Right atrium auricular region (tissue), 2 donors: Measurements from ENCODE around the gene FOXD4. TPM values are rescaled to one million over a fixed set of nuclear protein-coding genes. Genes with fewer than 3 reads are reported as not detected.
"Not testable (repeated sequence)": the region's sequence is repeated elsewhere in the genome, so short reads cannot be mapped to it uniquely, and the experiment has no call there.

Experiments used
- DNase-seq: peaks from one replicate; pipeline ENCODE4 v3.0.0-alpha.2; 2019; ENCODE audit warnings: low spot score
- H3K27ac ChIP-seq, 2 donors: fragments of 200-600 bp; sonication (generic); 1 replicate in 1 of 2; 2 replicates in 1 of 2; pipeline ENCODE4 v1.5.1; 2016 to 2019
- H3K27me3 ChIP-seq, 2 donors: fragments of 200-600 bp; sonication (generic); one replicate each; pipeline versions ENCODE4 v1.5.1 to v1.6.0; 2017 to 2019
- H3K36me3 ChIP-seq: fragments of 200-600 bp; sonication (generic); one replicate; pipeline ENCODE4 v1.5.1; 2016
- H3K4me1 ChIP-seq, 2 donors: fragments of 200-600 bp; sonication (generic); one replicate each; pipeline versions ENCODE4 v1.5.1 to v1.6.0; 2017 to 2019
- H3K4me3 ChIP-seq, 2 donors: fragments of 200-600 bp; sonication (generic); 1 replicate in 1 of 2; 2 replicates in 1 of 2; pipeline ENCODE4 v1.5.1; 2017 to 2019; ENCODE audit warnings: mild to moderate bottlenecking in 1 of 2, moderate library complexity in 1 of 2
- H3K9me3 ChIP-seq, 2 donors: fragments of 200-600 bp; sonication (generic); one replicate each; pipeline ENCODE4 v1.5.1; 2019
- total RNA-seq, 2 donors: library from RNA; depleted of rRNA; stranded (reverse); fragments of >200 nt; gene quantifications; one replicate each; pipeline ENCODE4 v1.1.0, GENCODE V29; 2016

Gene FOXD4
- total RNA-seq = not detected

- not testable (repeated sequence) for H3K9me3 ChIP-seq, DNase-seq
These were observed at the start of gene FOXD4 for GRCh38 chr9:117995-118467. Gene FOXD4 (minus strand): TSS chr9:118417. CDS start chr9:118119, 298 bp downstream.

DNA sequence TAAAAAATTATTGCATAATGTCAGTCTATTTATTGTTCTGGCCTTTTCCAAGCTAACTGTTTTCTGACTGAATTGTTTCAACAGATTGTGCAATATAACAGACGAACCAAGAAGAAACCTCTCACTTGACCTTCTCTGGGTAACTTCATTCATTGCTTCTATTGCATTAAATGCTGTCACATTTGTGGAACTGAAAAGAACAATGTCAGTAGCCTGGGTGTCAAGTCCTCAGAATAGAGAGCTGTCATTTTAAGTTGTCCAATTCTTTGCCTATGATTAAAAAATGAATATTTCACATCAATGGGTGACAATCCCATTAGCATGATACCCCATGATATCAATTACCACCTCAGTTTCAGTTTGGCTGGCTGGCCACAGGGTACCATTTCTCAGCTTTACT lies 41.7 kb upstream of the FOXD4 start:
- not testable (repeated sequence) for H3K27ac ChIP-seq, H3K9me3 ChIP-seq, H3K36me3 ChIP-seq, H3K4me3 ChIP-seq, DNase-seq, H3K27me3 ChIP-seq, H3K4me1 ChIP-seq

More at GRCh38 chr9:117995-118467, at the start of gene FOXD4:
- H3K36me3 ChIP-seq, H3K27ac ChIP-seq, H3K4me3 ChIP-seq: not testable (repeated sequence)
- peaks cover 0 to 19% of the 10 kb centered on the region in 2 donors for H3K4me1 ChIP-seq
- peaks cover 16 to 25% of the 10 kb centered on the region in 2 donors for H3K27me3 ChIP-seq

- not testable (repeated sequence) for H3K4me1 ChIP-seq, H3K9me3 ChIP-seq, H3K27me3 ChIP-seq, H3K36me3 ChIP-seq, H3K27ac ChIP-seq, DNase-seq, H3K4me3 ChIP-seq
These were observed 33.0 kb upstream of the FOXD4 start for GRCh38 chr9:151173-151572.

- not testable (repeated sequence) for DNase-seq, H3K9me3 ChIP-seq, H3K27me3 ChIP-seq, H3K4me3 ChIP-seq, H3K4me1 ChIP-seq, H3K27ac ChIP-seq, H3K36me3 ChIP-seq
These were observed 21.7 kb upstream of the FOXD4 start for GRCh38 chr9:139880-140279.

GRCh38 chr9:117144-117994 lies 848 bp downstream of the FOXD4 start:
- not testable (repeated sequence) for H3K9me3 ChIP-seq, H3K4me3 ChIP-seq, H3K27ac ChIP-seq, H3K36me3 ChIP-seq, DNase-seq
- H3K27me3 ChIP-seq = peaks cover 16 to 27% of the 10 kb centered on the region in 2 donors
- H3K4me1 ChIP-seq = peaks cover 0 to 19% of the 10 kb centered on the region in 2 donors

DNA sequence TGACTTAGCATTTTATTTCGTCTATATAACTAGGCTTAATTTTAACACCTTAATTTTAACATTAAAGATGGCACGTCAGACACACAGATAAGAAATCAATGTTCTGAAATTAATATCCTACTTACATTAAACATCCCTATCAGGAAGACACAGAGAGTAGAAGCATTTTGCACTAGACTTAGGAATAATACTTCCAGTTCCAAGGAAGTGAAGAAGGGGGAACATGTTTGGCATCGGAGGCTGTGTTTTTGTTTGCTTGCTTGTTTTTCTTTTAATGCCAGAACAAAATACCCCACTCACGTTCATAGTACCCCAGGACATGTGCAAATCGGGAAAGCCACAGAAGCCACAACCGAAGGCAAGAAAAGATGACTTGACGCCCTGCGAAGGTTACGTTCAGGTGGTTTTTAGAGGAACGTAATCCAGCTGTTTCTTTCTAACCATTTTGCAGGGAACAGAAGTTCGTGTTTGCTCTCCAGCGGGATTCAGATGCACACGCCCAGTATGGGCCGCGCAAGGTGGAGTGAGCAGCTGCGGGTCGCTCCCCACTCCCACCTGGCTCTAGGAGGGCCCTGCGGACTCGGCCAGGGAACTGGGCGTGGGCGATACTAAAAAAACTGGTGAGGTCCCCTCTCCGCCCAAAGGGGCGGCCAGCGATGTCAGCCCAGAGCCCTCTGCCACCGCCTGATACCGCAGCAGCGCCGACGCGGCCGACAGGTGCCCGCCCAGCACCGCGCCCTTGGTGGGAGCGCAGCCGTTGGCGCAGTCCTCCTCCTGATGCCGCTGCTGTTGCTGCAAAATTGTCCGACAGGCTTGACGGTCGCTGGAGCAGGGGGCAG lies 1.8 kb downstream of the FOXD4 start:
- not testable (repeated sequence) for H3K9me3 ChIP-seq, H3K27ac ChIP-seq, DNase-seq, H3K4me3 ChIP-seq, H3K36me3 ChIP-seq
- H3K4me1 ChIP-seq = peaks cover 0 to 19% of the 10 kb centered on the region in 2 donors
- peaks cover 16 to 29% of the 10 kb centered on the region in 2 donors for H3K27me3 ChIP-seq

DNA sequence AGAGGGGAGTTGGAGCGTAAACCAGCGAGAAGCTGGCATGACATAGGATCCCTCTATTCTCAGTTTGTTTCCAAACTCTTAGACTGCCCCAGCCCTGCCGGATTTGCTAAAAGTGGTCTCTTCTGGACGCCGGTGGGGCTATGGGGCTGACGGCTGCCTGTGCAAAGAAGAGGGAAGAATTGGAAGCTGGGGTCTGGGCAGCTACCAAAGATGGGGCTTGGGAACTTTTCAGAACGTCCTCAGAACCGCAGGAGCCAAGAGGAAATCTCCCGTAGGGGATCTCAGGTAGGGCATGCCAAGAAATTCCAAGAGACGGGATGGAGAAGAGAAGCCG lies 3.1 kb downstream of the FOXD4 start:
- Histone ChIP-seq H3K4me1 (peaks cover 0 to 19% of the 10 kb centered on the region in 2 donors), H3K4me3 (peak overlapping the region in 1 of 2 donors; percentile 54), H3K27me3 (peaks cover 16 to 29% of the 10 kb centered on the region in 2 donors)
- not testable (repeated sequence) for H3K9me3 ChIP-seq, H3K36me3 ChIP-seq, DNase-seq, H3K27ac ChIP-seq

DNA sequence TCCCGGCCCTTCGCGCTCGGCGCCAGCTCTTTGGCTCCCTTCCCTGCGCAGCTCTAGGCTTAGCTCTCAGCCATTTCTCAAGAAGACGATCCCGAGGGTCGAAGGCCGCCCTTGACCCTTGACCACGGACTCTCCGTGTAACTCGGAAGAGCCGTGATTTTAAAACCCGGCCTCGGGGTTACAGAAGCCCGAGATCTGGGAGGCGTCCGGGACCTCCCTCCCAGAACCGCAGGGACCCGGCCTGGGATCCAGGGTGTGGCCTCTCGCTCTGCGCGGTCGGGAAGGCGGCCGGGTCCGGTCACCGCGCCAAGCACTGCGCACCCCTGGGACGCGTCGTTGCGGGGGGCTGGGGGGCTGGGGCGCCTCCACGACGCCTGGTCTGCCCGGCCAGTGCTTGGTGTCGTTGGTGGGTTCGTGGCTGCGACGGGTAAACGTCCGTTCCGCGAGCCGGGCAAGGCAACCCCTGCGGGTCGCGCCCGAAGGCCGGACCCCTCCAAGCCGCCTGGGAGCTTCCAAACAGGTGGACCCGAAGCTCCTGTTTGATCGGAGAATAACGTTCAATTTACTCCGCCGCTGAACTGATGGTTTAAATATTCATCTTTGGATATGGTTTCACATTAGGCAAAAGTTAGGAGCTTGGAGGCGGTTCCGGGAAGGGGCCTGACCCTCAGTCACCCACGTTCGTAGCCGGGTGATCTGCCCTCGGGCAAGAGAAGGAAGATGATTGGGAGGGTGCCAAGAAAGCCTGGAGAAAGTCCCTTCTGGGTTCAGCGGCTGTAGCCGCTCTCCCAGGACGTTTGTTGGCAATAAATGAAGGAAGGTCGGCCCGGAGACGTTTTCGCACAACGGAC lies 3.7 kb downstream of the FOXD4 start:
- not testable (repeated sequence) for H3K36me3 ChIP-seq, DNase-seq, H3K9me3 ChIP-seq
- peaks cover 0 to 19% of the 10 kb centered on the region in 2 donors for H3K4me1 ChIP-seq
- peak overlapping the region in 1 of 2 donors; percentile 54 for H3K4me3 ChIP-seq
- H3K27ac ChIP-seq = peak overlapping the region in 1 of 2 donors; percentile 3
- H3K27me3 ChIP-seq = peaks cover 16 to 29% of the 10 kb centered on the region in 2 donors

GRCh38 chr9:113468-114266 lies 4.5 kb downstream of the FOXD4 start:
- not testable (repeated sequence) for DNase-seq, H3K36me3 ChIP-seq, H3K9me3 ChIP-seq
- H3K4me3 ChIP-seq = peak overlapping the region; percentile 21 to 54
- H3K27me3 ChIP-seq = peaks cover 19 to 29% of the 10 kb centered on the region in 2 donors
- peak overlapping the region in 1 of 2 donors; percentile 3 for H3K27ac ChIP-seq
- H3K4me1 ChIP-seq = peaks cover 0 to 19% of the 10 kb centered on the region in 2 donors

DNA sequence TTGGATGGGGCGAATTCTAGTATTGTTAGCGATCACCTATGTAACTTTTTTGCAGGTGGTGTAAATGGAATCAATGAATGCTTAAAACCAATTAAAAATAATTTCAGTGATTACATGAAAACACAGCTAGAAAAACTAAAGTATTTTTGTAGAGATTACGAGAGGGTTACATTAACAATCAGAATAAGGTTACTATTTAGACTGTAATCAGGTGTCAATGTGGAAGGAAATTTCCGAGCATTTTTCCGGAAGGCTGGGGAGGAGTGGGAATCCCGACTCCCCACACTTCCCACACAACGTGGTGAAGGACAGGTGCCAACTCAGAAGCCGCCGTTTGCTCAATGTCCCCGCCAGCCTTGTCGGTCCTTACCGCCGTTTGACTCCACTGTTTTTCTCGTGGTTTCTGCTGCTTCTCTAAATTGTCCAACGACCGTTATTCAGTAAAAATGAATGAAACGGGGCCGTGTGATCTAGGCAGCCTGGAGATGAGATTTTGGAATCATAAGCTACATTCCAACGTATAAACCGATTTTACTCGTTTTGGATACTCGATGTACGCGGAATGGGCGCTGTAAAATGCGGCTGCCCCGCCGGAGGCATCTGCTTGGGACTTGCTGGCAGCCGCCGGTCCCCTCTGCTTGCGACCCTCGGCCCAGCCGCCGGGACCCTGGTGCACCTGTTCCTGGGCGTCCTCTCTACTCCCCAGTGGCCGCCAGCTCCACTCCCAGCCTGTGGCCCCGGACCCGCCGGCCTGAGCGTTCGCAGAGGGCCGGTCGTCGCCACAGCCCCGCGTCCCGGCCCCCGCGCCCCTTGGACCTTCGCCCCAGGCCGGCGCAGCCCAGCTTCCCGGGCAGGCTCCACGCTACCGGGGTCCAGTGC lies 5.4 kb downstream of the FOXD4 start:
- H3K4me3 ChIP-seq = peak overlapping the region in 1 of 2 donors; percentile 54
- peaks cover 19 to 29% of the 10 kb centered on the region in 2 donors for H3K27me3 ChIP-seq

DNA sequence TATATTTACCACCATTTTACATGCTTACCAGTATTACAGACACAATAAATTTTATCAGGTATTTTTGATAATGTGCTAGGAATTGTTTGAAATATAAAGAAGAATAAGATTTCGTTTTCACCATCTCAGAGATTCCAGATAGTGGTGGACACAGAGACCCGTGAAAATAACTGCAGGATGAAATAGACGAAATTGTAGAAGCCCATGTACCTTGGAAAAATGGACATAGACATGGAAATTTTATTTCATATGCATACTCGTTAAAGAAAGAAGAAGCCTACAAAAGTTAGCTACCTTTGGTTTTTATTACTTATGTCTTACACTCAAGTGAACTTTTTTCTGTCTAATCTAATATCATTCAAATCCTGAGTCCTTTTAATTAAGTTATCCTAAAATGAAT lies 7.5 kb downstream of the FOXD4 start:
- H3K4me3 ChIP-seq, H3K36me3 ChIP-seq, H3K27ac ChIP-seq, DNase-seq, H3K9me3 ChIP-seq: not testable (repeated sequence)
- H3K4me1 ChIP-seq = peaks cover 0 to 19% of the 10 kb centered on the region in 2 donors
- peaks cover 11 to 21% of the 10 kb centered on the region in 2 donors for H3K27me3 ChIP-seq

More for the DNA sequence above, 5.4 kb downstream of the FOXD4 start:
- peaks cover 0 to 19% of the 10 kb centered on the region in 2 donors for H3K4me1 ChIP-seq
- not testable (repeated sequence) for H3K36me3 ChIP-seq, H3K9me3 ChIP-seq, H3K27ac ChIP-seq, DNase-seq

GRCh38 chr9:109540-109939 lies 8.7 kb downstream of the FOXD4 start:
- DNase-seq, H3K27ac ChIP-seq, H3K9me3 ChIP-seq, H3K4me3 ChIP-seq, H3K36me3 ChIP-seq: not testable (repeated sequence)
- H3K4me1 ChIP-seq = peaks cover 0 to 13% of the 10 kb centered on the region in 2 donors
- H3K27me3 ChIP-seq = peaks cover 5 to 13% of the 10 kb centered on the region in 2 donors
